Measurements from ENCODE around the gene SELENOF.

The SELENOF gene

GRCh38 chr1:86938450-86938849, 24.5 kb upstream of the SELENOF start:
- H3K4me3 ChIP-seq (ENCODE audit: low read depth, low read length), result no peak overlapping the region
- TF ChIP-seq, protein P1, sequence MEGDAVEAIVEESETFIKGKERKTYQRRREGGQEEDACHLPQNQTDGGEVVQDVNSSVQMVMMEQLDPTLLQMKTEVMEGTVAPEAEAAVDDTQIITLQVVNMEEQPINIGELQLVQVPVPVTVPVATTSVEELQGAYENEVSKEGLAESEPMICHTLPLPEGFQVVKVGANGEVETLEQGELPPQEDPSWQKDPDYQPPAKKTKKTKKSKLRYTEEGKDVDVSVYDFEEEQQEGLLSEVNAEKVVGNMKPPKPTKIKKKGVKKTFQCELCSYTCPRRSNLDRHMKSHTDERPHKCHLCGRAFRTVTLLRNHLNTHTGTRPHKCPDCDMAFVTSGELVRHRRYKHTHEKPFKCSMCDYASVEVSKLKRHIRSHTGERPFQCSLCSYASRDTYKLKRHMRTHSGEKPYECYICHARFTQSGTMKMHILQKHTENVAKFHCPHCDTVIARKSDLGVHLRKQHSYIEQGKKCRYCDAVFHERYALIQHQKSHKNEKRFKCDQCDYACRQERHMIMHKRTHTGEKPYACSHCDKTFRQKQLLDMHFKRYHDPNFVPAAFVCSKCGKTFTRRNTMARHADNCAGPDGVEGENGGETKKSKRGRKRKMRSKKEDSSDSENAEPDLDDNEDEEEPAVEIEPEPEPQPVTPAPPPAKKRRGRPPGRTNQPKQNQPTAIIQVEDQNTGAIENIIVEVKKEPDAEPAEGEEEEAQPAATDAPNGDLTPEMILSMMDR (IDR thresholded peaks at IDR 0.05; ENCODE audit: borderline replicate concordance, insufficient read depth, low read depth, low read length), result no peak

DNA sequence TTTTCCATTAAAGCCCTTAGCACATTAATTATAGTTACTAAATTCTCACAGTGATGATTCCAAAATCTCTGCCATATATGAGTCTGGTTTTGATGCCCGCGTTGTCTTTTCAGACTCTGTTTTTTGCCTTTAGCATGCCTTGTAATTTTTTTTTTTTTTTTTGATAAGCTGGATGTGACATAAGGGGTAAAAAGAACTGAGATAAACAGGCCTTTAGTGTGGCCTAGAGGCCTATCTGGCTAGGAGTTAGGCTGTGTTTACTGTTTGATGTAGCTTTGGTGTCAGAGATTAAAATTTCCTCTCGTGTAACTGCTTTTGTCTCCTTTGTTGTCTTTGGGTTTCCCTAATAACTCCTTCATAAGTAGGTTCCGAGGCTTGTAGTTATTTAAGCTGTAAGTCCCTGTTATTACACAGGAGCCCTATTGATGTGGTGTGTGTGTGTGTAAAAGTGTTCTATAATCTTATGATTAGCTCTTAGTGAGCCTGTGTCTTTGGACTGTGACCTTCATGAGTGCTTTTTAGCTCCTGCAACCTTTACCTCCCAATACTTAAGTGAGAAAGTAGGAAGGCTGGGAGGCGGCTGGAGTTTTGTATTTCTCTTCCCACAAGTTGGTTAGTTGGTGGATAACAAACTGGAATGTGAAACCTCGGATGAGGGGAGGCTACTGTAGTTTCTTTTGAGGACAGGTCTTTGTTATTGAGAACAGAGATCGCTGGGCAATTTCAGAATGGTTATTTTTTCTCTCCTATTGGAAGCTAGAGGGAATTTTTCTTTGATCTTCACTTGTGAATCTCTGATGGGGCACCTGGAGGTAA, 19.8 kb upstream of the SELENOF start:
- H3K4me3 ChIP-seq (ENCODE audit: low read depth, low read length), result no peak overlapping the region

GRCh38 chr1:86933051-86933450, 19.1 kb upstream of the SELENOF start:
- H3K4me3 ChIP-seq (ENCODE audit: low read depth, low read length), result no peak overlapping the region
- TF ChIP-seq, protein P1 (IDR thresholded peaks at IDR 0.05; ENCODE audit: borderline replicate concordance, insufficient read depth, low read depth, low read length), result no peak

More for the DNA sequence above, 19.8 kb upstream of the SELENOF start:
- TF ChIP-seq, protein P1 (IDR thresholded peaks at IDR 0.05; ENCODE audit: borderline replicate concordance, insufficient read depth, low read depth, low read length), result no peak

GRCh38 chr1:86928819-86929218, 14.9 kb upstream of the SELENOF start:
- TF ChIP-seq, protein P1 (IDR thresholded peaks at IDR 0.05; ENCODE audit: borderline replicate concordance, insufficient read depth, low read depth, low read length), result no peak

GRCh38 chr1:86926883-86927282, 13.0 kb upstream of the SELENOF start:
- no peak overlapping the region for H3K4me3 ChIP-seq (ENCODE audit: low read depth, low read length)
- TF ChIP-seq, protein P1 (IDR thresholded peaks at IDR 0.05; ENCODE audit: borderline replicate concordance, insufficient read depth, low read depth, low read length), result no peak

More at GRCh38 chr1:86928819-86929218, 14.9 kb upstream of the SELENOF start:
- H3K4me3 ChIP-seq (ENCODE audit: low read depth, low read length), result no peak overlapping the region

DNA sequence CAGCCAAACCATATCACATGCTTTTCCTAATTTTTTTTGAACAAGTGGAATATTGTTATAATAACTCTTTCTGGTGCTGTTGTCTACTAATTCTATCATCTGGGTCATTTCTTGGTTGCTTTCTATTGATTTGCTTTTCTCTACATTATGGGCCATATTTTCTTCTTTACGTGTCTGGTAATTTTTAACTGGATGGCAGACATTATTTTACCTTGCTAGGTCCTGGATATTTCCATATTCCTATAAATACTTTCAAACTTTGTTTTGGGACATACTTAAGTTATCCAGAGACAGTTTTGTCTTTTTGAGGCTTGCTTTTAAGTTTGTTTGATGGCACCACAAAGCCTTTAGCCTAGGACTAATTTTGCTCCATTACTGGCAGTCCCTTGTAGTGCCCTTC, 11.8 kb upstream of the SELENOF start:
- H3K4me3 ChIP-seq (ENCODE audit: low read depth, low read length), result no peak overlapping the region
- TF ChIP-seq, protein P1 (IDR thresholded peaks at IDR 0.05; ENCODE audit: borderline replicate concordance, insufficient read depth, low read depth, low read length), result no peak

Measured in GM12875 (cell line).